ENCODE data around the gene DCC. TPM values are rescaled to one million over a fixed set of nuclear protein-coding genes. Genes with fewer than 3 reads are reported as not detected.

The DCC gene
- total and polyA plus RNA-seq, 11 donors = 0.02 TPM; not detected in 10

DNA sequence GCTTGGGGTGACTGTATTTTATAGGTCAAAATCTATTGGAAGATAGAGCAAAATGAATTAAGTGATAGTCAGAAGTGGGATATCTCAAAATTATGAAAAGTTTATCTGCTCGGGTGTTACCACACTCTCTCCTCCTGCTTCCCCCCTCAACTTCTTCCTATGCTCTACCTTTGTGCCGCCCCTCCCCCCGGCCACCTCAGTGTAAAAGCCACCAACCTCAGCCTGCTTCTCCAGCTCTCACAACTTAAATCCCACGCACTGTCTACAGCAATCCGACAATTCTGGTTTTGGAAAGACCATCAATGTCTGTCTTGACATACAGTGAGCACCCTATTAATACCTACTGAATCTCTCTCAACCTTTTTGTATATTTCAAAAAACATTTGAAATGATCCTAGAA lies 164.6 kb downstream of the DCC start:
- TF ChIP-seq, protein P1, sequence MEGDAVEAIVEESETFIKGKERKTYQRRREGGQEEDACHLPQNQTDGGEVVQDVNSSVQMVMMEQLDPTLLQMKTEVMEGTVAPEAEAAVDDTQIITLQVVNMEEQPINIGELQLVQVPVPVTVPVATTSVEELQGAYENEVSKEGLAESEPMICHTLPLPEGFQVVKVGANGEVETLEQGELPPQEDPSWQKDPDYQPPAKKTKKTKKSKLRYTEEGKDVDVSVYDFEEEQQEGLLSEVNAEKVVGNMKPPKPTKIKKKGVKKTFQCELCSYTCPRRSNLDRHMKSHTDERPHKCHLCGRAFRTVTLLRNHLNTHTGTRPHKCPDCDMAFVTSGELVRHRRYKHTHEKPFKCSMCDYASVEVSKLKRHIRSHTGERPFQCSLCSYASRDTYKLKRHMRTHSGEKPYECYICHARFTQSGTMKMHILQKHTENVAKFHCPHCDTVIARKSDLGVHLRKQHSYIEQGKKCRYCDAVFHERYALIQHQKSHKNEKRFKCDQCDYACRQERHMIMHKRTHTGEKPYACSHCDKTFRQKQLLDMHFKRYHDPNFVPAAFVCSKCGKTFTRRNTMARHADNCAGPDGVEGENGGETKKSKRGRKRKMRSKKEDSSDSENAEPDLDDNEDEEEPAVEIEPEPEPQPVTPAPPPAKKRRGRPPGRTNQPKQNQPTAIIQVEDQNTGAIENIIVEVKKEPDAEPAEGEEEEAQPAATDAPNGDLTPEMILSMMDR (IDR thresholded peaks at IDR 0.05) = no peak
- no peak for TF ChIP-seq POLR2A (IDR thresholded peaks at IDR 0.05)
- Histone ChIP-seq H3K4me1 (no peaks in the 10 kb centered on the region), H3K27ac (no peak overlapping the region), H3K4me3 (no peak overlapping the region), H3K9me3 (no peaks in the 10 kb centered on the region), H3K27me3 (no peaks in the 10 kb centered on the region), H3K36me3 (no peaks in the 10 kb centered on the region)
- intact Hi-C loops (cut with DNase I) = no loop called here
- no peak for DNase-seq
- no peak for ATAC-seq
- WGBS, 4 donors = 69 to 86% (median 72%) methylated on average over 5 of the region's 5 CpGs

- 65 to 88% (median 71%) methylated on average over 3 of the region's 3 CpGs for WGBS, 4 donors
- TF ChIP-seq POLR2A (IDR thresholded peaks at IDR 0.05) = no peak
- TF ChIP-seq, protein P1 (IDR thresholded peaks at IDR 0.05) = no peak
- H3K4me1 ChIP-seq = no peaks in the 10 kb centered on the region
- intact Hi-C loops (cut with DNase I) = no loop called here
- ATAC-seq (no peak), DNase-seq (no peak)
- H3K9me3 ChIP-seq = no peaks in the 10 kb centered on the region
- no peaks in the 10 kb centered on the region for H3K36me3 ChIP-seq
- no peaks in the 10 kb centered on the region for H3K27me3 ChIP-seq
- H3K27ac ChIP-seq = no peak overlapping the region
- no peak overlapping the region for H3K4me3 ChIP-seq
Observed at GRCh38 chr18:52510139-52510538, 170.1 kb downstream of the DCC start.

- WGBS, 4 donors = 71 to 84% (median 78%) methylated on average over 2 of the region's 2 CpGs
- no peaks in the 10 kb centered on the region for H3K9me3 ChIP-seq
- TF ChIP-seq, protein P1 (IDR thresholded peaks at IDR 0.05) = no peak
- no peak for TF ChIP-seq POLR2A (IDR thresholded peaks at IDR 0.05)
- no peak overlapping the region for H3K4me3 ChIP-seq
- H3K27ac ChIP-seq = no peak overlapping the region
- no peaks in the 10 kb centered on the region for H3K4me1 ChIP-seq
- H3K27me3 ChIP-seq = no peaks in the 10 kb centered on the region
- no peak for ATAC-seq
- H3K36me3 ChIP-seq = no peaks in the 10 kb centered on the region
- DNase-seq = no peak
- intact Hi-C loops (cut with DNase I) = no loop called here
Observed at GRCh38 chr18:52518086-52518485, 178.1 kb downstream of the DCC start.

DNA sequence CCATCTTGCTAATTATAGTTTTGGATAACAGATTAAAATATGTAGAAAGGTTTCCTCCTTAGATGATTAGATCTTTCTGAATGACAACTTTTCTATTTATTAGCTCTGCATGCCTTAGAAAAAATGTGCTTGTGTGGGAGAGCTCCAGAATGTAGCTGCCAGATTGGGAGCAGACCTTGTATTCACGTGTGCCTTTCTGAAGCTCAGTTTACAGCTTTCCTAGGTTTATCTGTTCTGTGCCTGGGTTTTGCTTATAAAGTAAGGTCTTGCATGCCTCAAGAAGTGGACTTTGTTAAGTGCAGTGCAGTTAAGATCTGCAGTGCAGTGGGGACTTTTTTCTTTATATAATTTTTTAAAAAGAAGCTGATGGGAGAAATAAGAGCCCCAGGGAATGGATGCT lies 179.0 kb downstream of the DCC start:
- TF ChIP-seq, protein P1 (IDR thresholded peaks at IDR 0.05) = no peak
- intact Hi-C loops (cut with DNase I) = no loop called here
- no peaks in the 10 kb centered on the region for H3K36me3 ChIP-seq
- H3K4me3 ChIP-seq = no peak overlapping the region
- H3K9me3 ChIP-seq = no peaks in the 10 kb centered on the region
- no peak for DNase-seq
- no peak for ATAC-seq
- no peaks in the 10 kb centered on the region for H3K27me3 ChIP-seq
- H3K27ac ChIP-seq = no peak overlapping the region
- H3K4me1 ChIP-seq = no peaks in the 10 kb centered on the region
- WGBS, 4 donors = 9 to 24% (median 17%) methylated on average over 1 of the region's 1 CpG
